Measurements from ENCODE around the gene MCM7.

MCM7 gene

DNA sequence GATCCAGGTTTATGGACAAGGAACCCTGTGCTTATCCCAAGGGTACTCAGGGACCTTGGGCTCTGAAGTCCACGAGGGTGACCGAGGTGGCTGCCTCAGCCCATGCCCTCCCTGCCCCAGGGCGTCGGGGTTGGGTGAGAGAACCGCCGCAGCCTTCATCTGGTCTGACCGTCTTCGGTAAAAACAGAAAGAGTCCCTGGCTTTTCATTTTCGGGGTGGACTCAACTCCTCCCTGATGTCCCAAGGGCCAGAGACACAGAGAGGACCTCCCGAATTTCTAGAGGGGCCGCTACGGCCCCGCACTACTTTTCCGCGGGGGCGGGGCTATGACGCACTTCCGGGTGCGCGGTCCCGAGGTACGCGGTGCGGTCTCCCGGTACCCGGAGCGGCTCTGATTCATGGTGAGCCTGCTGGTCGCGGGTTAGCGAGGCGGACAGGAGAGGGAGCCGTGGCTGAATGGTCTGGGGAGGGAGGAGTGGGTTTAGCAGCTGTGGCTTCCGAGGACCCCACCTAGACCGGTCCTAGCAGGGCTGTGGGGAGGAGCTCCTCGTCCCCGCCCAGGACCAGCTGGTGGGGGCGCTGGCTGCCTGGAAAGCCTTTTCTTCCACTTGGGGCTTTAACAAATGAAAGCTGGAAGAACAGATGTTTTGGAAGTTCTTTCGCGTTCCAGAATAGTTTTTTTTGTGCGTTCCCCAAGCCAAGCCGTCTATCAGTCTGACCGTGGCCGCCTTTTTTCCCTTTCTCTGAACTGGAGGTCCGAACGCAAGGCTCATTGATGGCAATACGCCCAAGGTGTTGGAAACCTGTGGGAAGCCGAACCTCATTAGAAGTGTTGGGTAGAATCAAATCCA, 51.5 kb downstream of the MCM7 start, which contains the start of gene ZSCAN21:
TSS of gene ZSCAN21 (plus strand) at position 334 of the 851 bp plus-strand sequence. CDS start 7,233 bp downstream, outside the sequence.
- peaks cover 16% of the 10 kb centered on the region for H3K36me3 Mint-ChIP-seq (ENCODE audit: low read depth)
- peak within 1 kb of the TSS; percentile 89 for H3K4me3 Mint-ChIP-seq
- H3K4me1 Mint-ChIP-seq (ENCODE audit: low read depth): peaks cover 26% of the 10 kb centered on the region
- no peaks in the 10 kb centered on the region for H3K9me3 Mint-ChIP-seq
- H3K27me3 Mint-ChIP-seq: no peaks in the 10 kb centered on the region
- H3K27ac Mint-ChIP-seq: peak within 1 kb of the TSS; percentile 96
- peak; percentile 91 for DNase-seq

GRCh38 chr7:100048680-100049079, 52.5 kb downstream of the MCM7 start:
- Mint-ChIP-seq H3K27me3 (no peaks in the 10 kb centered on the region), H3K36me3 (ENCODE audit: low read depth) (peaks cover 16% of the 10 kb centered on the region), H3K9me3 (no peaks in the 10 kb centered on the region), H3K4me3 (peak overlapping the region; percentile 89), H3K27ac (peak overlapping the region; percentile 96), H3K4me1 (ENCODE audit: low read depth) (peaks cover 27% of the 10 kb centered on the region)
- no peak for DNase-seq

DNA sequence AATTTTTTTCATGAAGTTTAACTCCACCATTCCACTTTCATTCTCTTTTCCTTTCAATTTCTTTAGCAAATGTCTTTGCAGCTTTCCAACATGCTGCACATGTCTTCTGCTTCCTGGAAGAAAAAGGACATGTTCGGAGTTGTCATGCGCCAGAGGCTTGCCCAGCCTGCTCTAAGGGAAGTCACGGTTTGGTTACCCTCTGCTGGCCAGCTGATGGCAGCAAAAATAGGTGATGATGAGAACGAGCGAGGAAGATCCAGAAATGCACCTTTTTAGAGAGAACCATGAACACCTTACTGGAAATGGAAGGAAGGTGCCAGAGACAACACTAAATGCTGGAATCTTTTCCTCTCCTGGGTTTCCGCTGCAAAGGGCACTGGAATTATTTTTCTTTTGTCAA, 56.5 kb downstream of the MCM7 start:
- no peak overlapping the region for H3K4me3 Mint-ChIP-seq
- H3K36me3 Mint-ChIP-seq (ENCODE audit: low read depth): peaks cover 7% of the 10 kb centered on the region
- no peak overlapping the region for H3K27ac Mint-ChIP-seq
- no peaks in the 10 kb centered on the region for H3K27me3 Mint-ChIP-seq
- H3K4me1 Mint-ChIP-seq (ENCODE audit: low read depth): peaks cover 29% of the 10 kb centered on the region
- no peaks in the 10 kb centered on the region for H3K9me3 Mint-ChIP-seq
- no peak for DNase-seq
